SU-DHL-6 (cell line): ENCODE results near the gene MCTP1.

Source experiments
- EZH2phosphoT487 ChIP-seq: fragments of 200-600 bp; sonication (generic), shearing (Covaris generic); conservative IDR thresholded peaks from 2 replicates; pipeline ENCODE4 v1.6.1; 2018; ENCODE audit warnings: mild to moderate bottlenecking, antibody characterized with exemption, low read length, moderate library complexity, mixed read lengths
- TF ChIP-seq, protein P1 (sequence below): fragments of 200-600 bp; sonication (generic); IDR thresholded peaks from one replicate; pipeline ENCODE4 v1.5.1; 2017; ENCODE audit warnings: antibody characterized with exemption, mild to moderate bottlenecking, low read length, moderate library complexity; ENCODE audit not compliant: insufficient read depth, poor library complexity, severe bottlenecking

- TF ChIP-seq, protein P1, sequence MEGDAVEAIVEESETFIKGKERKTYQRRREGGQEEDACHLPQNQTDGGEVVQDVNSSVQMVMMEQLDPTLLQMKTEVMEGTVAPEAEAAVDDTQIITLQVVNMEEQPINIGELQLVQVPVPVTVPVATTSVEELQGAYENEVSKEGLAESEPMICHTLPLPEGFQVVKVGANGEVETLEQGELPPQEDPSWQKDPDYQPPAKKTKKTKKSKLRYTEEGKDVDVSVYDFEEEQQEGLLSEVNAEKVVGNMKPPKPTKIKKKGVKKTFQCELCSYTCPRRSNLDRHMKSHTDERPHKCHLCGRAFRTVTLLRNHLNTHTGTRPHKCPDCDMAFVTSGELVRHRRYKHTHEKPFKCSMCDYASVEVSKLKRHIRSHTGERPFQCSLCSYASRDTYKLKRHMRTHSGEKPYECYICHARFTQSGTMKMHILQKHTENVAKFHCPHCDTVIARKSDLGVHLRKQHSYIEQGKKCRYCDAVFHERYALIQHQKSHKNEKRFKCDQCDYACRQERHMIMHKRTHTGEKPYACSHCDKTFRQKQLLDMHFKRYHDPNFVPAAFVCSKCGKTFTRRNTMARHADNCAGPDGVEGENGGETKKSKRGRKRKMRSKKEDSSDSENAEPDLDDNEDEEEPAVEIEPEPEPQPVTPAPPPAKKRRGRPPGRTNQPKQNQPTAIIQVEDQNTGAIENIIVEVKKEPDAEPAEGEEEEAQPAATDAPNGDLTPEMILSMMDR: no peak
- TF ChIP-seq EZH2phosphoT487: no peak
Observed at GRCh38 chr5:94791829-94792228, 493.1 kb downstream of the MCTP1 start.
